Stomach (tissue), 9 donors: Measurements from ENCODE around the gene DCDC2. TPM values are rescaled to one million over a fixed set of nuclear protein-coding genes. Genes with fewer than 3 reads are reported as not detected.

ENCODE experiments used
- DNase-seq, 2 donors: peaks; one replicate each; pipeline versions ENCODE4 v3.0.0 to v3.0.0-alpha.2; 2013 to 2019
- H3K27ac ChIP-seq, 5 donors: fragments of 200-600 bp in 4 of 5; sonication (generic) in 4 of 5; one replicate each; pipeline ENCODE4 v1.5.1; 2013 to 2019; ENCODE audit warnings: mild to moderate bottlenecking in 1 of 5, moderate library complexity in 1 of 5
- H3K27me3 ChIP-seq, 3 donors: fragments of 200-600 bp; sonication (generic); one replicate each; pipeline ENCODE4 v1.5.1; 2017 to 2019; ENCODE audit warnings: mixed run types in 1 of 3
- H3K36me3 ChIP-seq, 4 donors: fragments of 200-600 bp; sonication (generic); 1 replicate in 3 of 4; 2 replicates in 1 of 4; pipeline ENCODE4 v1.5.1; 2016 to 2019
- H3K4me1 ChIP-seq, 4 donors: fragments of 200-600 bp; sonication (generic); one replicate each; pipeline ENCODE4 v1.5.1; 2016 to 2019
- H3K4me3 ChIP-seq, 4 donors: fragments of 200-600 bp; sonication (generic) in 3 of 4; one replicate each; pipeline ENCODE4 v1.5.1; 2016 to 2019; ENCODE audit warnings: mild to moderate bottlenecking in 1 of 4
- H3K9me3 ChIP-seq, 4 donors: fragments of 200-600 bp; sonication (generic); one replicate each; pipeline ENCODE4 v1.5.1; 2016 to 2019
- EP300 ChIP-seq: sonication (generic); formaldehyde crosslinking; IDR thresholded peaks from one replicate; pipeline ENCODE4 v1.6.1; 2017; ENCODE audit warnings: antibody characterized with exemption
- POLR2A ChIP-seq, 4 donors: fragments of 450-650 bp; IDR thresholded peaks; one replicate each; pipeline ENCODE4 v1.6.1; 2016; ENCODE audit warnings: antibody characterized with exemption in 4 of 4, control low read depth in 2 of 4, mild to moderate bottlenecking in 1 of 4, moderate library complexity in 1 of 4
- POLR2AphosphoS5 ChIP-seq, 3 donors: sonication (generic); formaldehyde crosslinking; IDR thresholded peaks; one replicate each; pipeline ENCODE4 v1.6.1; 2016; ENCODE audit warnings: antibody characterized with exemption in 3 of 3
- WGBS, 5 donors: extraction: QIAGEN DNeasy Blood & Tissue Kit in 3 of 5; methylation state at CpG; one replicate each; pipeline versions ENCODE4 v1.1.5 to v1.1.7; 2013 to 2018; 5-methylcytosine and 5-hydroxymethylcytosine counted together
- intact Hi-C: fragments of 100-400 bp; cut with DNase I; formaldehyde crosslinking; loops from one replicate; pipeline ENCODE4 v1.15.1; 2023; ENCODE audit warnings: low total_unique reads
- polyA plus RNA-seq, 3 donors: library from polyadenylated mRNA; stranded (reverse); fragments of 200-250 nt; gene quantifications; one replicate each; pipeline ENCODE4 v1.2.3, GENCODE V29; 2013
- total RNA-seq, 5 donors: library from RNA; depleted of rRNA; stranded (reverse); fragments of >200 nt; gene quantifications; one replicate each; pipeline versions ENCODE4 v1.1.0 to v1.2.3, GENCODE V29; 2014 to 2016
- TF ChIP-seq, protein P1 (sequence below), 7 experiments: fragments of 450-650 bp in 4 of 7; fragments of 200-600 bp in 3 of 7; sonication (generic) in 3 of 7; IDR thresholded peaks; one replicate each; pipeline ENCODE4 v1.5.1; 2016 to 2019; ENCODE audit warnings: antibody characterized with exemption in 7 of 7, control low read depth in 2 of 7, mild to moderate bottlenecking in 1 of 7
- donor health status: healthy with polysubstance abuse.
- donor health status: Bipolar disorder and iron deficiency.
- donor health status: healthy.

Gene DCDC2
- total and polyA plus RNA-seq, 8 donors, result under 0.01 to 2.8 (median 1.4) TPM

GRCh38 chr6:24194978-24195700 is 162.7 kb downstream of the DCDC2 start:
- no peak overlapping the region for H3K4me3 ChIP-seq
- no peak overlapping the region for H3K27ac ChIP-seq
- H3K9me3 ChIP-seq, result no peaks in the 10 kb centered on the region
- intact Hi-C loops, result no loop called here
- H3K27me3 ChIP-seq, result no peaks in the 10 kb centered on the region
- TF ChIP-seq, protein P1, sequence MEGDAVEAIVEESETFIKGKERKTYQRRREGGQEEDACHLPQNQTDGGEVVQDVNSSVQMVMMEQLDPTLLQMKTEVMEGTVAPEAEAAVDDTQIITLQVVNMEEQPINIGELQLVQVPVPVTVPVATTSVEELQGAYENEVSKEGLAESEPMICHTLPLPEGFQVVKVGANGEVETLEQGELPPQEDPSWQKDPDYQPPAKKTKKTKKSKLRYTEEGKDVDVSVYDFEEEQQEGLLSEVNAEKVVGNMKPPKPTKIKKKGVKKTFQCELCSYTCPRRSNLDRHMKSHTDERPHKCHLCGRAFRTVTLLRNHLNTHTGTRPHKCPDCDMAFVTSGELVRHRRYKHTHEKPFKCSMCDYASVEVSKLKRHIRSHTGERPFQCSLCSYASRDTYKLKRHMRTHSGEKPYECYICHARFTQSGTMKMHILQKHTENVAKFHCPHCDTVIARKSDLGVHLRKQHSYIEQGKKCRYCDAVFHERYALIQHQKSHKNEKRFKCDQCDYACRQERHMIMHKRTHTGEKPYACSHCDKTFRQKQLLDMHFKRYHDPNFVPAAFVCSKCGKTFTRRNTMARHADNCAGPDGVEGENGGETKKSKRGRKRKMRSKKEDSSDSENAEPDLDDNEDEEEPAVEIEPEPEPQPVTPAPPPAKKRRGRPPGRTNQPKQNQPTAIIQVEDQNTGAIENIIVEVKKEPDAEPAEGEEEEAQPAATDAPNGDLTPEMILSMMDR (IDR thresholded peaks at IDR 0.05), result no peak
- TF ChIP-seq POLR2A (IDR thresholded peaks at IDR 0.05) (no peak), EP300 (no peak), POLR2AphosphoS5 (IDR thresholded peaks at IDR 0.05) (no peak)
- H3K4me1 ChIP-seq, result no peaks in the 10 kb centered on the region
- 88 to 98% (median 91%) methylated on average over 2 of the region's 2 CpGs for WGBS, 5 donors
- no peaks in the 10 kb centered on the region for H3K36me3 ChIP-seq
- DNase-seq, result no peak

GRCh38 chr6:24193364-24193763 is 164.5 kb downstream of the DCDC2 start:
- TF ChIP-seq, protein P1 (IDR thresholded peaks at IDR 0.05), result no peak
- TF ChIP-seq EP300 (no peak), POLR2AphosphoS5 (IDR thresholded peaks at IDR 0.05) (no peak), POLR2A (IDR thresholded peaks at IDR 0.05) (no peak)
- H3K4me3 ChIP-seq, result no peak overlapping the region
- no peak for DNase-seq
- H3K27me3 ChIP-seq, result no peaks in the 10 kb centered on the region
- no peaks in the 10 kb centered on the region for H3K36me3 ChIP-seq
- intact Hi-C loops, result no loop called here
- no peaks in the 10 kb centered on the region for H3K9me3 ChIP-seq
- no peaks in the 10 kb centered on the region for H3K4me1 ChIP-seq
- no peak overlapping the region for H3K27ac ChIP-seq

DNA sequence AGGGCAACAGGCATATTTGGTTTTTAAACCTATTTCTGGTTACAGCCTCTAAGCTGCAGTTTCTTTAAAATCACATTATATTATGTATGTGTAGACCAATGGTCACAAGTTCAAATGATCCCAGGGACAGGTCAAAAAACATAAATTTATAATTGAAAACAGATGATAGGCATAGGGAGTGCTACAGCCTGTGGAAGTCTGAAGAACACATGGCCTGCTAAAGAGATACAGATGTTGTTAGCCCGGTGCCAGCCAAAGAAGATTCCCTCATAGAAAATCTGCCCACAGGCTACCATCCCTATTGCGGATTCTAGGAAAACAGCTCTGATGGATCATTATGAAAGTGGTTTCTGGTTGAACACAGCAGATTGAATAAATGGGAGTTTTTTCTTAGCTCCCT is 166.5 kb downstream of the DCDC2 start:
- intact Hi-C loops, result no loop called here

DNA sequence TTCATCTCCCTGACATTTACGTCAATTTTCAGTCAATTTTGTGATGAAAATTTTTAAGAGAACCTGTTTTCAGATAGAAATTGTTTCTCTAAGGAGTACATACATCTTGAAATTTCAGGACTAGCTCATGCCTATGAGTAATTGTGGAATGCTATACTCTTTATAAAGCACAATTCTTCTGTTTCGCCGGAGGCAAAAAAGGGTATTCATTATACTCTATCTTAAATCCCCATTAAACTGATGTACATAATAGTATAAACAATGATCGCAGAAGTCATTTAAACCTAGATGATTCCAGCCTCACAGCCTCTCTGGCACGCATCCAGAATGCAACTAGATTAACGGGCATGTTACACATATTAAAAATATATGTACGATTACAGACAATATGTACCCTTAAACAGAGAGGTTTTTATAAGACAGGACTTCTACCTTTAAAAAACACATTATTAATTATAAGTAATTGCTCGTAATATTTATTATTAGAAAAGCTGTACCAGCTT is 169.2 kb downstream of the DCDC2 start:
- DNase-seq, result peak in 1 of 2 donors; percentile 16
- intact Hi-C loops, result no loop called here
- Histone ChIP-seq H3K27me3 (no peaks in the 10 kb centered on the region), H3K9me3 (peaks cover 0 to under 1% (median 0%) of the 10 kb centered on the region in 4 donors), H3K36me3 (no peaks in the 10 kb centered on the region), H3K4me3 (no peak overlapping the region), H3K27ac (no peak overlapping the region), H3K4me1 (no peaks in the 10 kb centered on the region)
- WGBS, 5 donors, result 58 to 71% (median 66%) methylated on average over 8 of the region's 8 CpGs
- TF ChIP-seq EP300 (no peak), POLR2A (IDR thresholded peaks at IDR 0.05) (no peak), POLR2AphosphoS5 (IDR thresholded peaks at IDR 0.05) (no peak)
- TF ChIP-seq, protein P1 (IDR thresholded peaks at IDR 0.05), result no peak

More for the DNA sequence above, 166.5 kb downstream of the DCDC2 start:
- H3K36me3 ChIP-seq, result no peaks in the 10 kb centered on the region
- no peaks in the 10 kb centered on the region for H3K4me1 ChIP-seq
- TF ChIP-seq EP300 (no peak), POLR2AphosphoS5 (IDR thresholded peaks at IDR 0.05) (no peak), POLR2A (IDR thresholded peaks at IDR 0.05) (no peak)
- TF ChIP-seq, protein P1 (IDR thresholded peaks at IDR 0.05), result no peak
- H3K27ac ChIP-seq, result no peak overlapping the region
- 41 to 91% (median 49%) methylated on average over 1 to 2 of the region's 2 CpGs for WGBS, 5 donors
- no peaks in the 10 kb centered on the region for H3K9me3 ChIP-seq
- DNase-seq, result no peak
- no peaks in the 10 kb centered on the region for H3K27me3 ChIP-seq
- no peak overlapping the region for H3K4me3 ChIP-seq
